Breast epithelium (tissue), 3 donors: Measurements from ENCODE around the gene THNSL1.

Source experiments
- CTCF ChIP-seq, 3 donors: fragments of 450-650 bp; IDR thresholded peaks; one replicate each; pipeline ENCODE4 v1.5.1; 2016 to 2017; ENCODE audit warnings: antibody characterized with exemption in 3 of 3, mild to moderate bottlenecking in 3 of 3, moderate library complexity in 3 of 3
- POLR2A ChIP-seq: fragments of 450-650 bp; IDR thresholded peaks from one replicate; pipeline ENCODE4 v1.6.1; 2016; ENCODE audit warnings: antibody characterized with exemption, mild to moderate bottlenecking, moderate library complexity
- POLR2AphosphoS5 ChIP-seq, 3 donors: sonication (generic); formaldehyde crosslinking; IDR thresholded peaks; one replicate each; pipeline ENCODE4 v1.6.1; 2017; ENCODE audit warnings: antibody characterized with exemption in 3 of 3

- TF ChIP-seq CTCF (IDR thresholded peaks at IDR 0.05) (no peak), POLR2AphosphoS5 (IDR thresholded peaks at IDR 0.05) (no peak), POLR2A (no peak)
Observed at GRCh38 chr10:25075825-25076224, 59.4 kb downstream of the THNSL1 start.
